NCI-H345 (cell line): ENCODE measurements around the gene RPLP1.

Experiments
- DNase-seq: peaks from one replicate; lab custom pipeline; 2025; lab: John Stamatoyannopoulos, UW

The RPLP1 gene

GRCh38 chr15:69469467-69470201, 17.0 kb downstream of the RPLP1 start:
- DNase-seq: no peak

GRCh38 chr15:69472046-69472445, 19.4 kb downstream of the RPLP1 start:
- no peak for DNase-seq

DNA sequence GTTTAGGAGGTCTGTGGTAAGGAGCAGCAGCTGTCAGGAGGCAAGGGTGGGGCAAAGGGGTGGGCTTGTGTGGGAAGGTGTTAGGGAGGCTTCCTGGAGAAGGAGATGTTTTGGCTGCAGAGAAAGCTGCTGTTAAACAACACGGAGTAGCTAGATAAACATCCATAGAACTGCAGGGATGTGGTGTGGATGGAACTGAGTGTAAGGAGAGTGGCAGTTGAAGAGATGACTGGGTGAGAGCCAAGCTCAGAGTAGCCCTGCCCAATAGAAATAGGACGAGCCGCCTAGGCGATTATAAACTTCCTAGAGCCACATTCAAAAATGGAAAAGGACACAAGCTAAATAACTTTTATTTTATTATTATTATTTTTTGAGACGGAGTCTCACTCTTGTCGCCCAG, 19.9 kb downstream of the RPLP1 start:
- no peak for DNase-seq

- DNase-seq: no peak
Measured at GRCh38 chr15:69474291-69474690, 21.7 kb downstream of the RPLP1 start.

DNA sequence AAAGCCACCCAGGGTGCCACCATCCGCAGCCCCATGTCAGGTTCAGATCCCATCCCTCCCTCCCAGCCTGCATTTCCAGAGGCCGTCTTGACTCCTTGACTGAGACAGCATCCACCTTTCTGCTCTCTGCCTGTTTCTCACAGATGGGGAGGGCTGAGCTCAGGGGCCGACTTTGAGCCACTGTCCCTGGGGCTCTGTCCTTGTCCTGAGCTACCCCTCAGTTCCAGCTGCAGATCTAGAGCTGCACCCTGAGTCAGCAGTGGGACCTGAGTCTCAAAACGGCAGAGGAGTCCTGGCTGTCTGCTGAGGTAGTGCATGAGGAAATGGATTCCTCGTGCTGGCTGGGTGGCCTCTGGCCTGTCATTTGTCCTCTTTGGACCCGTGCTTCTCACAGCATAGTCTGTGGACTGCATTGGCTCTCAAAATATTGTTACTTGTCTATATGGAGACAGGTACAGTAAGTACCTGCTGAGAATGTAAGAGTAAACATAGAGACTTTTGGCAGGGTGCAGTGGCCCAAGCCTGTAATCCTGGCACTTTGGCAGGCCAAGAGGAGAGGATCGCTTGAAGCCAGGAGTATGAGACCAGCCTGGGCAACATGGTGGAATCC, 22.3 kb downstream of the RPLP1 start:
- DNase-seq: no peak

DNA sequence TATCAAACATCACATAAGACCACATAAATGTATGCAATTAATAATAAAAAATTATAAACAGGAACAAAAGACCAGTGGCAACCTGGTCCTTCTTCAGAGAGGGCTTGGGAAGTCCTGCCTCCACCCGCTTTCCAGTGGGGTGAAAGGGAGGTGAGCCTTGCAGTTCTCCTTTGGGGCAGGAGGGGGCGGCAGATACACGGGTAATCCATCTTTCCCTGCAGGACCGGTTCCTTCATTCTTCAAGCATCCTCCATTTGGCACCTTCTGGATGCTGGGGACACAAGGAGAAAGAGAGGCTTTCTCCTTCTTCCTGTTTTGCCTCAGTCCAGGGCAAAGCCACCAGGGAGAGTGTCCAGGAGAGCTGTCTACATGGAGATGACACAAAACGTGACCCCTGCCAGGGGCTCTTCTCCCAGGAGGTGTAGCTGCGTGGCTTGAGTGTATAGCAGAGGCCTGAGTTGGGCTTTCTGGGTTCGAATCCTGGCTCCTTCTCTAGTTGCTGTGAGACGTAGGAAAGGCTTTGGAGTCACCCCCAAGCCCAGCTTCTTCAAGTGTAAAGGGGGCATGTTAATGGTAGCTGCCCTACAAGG, 23.2 kb downstream of the RPLP1 start:
- DNase-seq: peak; percentile 50

DNA sequence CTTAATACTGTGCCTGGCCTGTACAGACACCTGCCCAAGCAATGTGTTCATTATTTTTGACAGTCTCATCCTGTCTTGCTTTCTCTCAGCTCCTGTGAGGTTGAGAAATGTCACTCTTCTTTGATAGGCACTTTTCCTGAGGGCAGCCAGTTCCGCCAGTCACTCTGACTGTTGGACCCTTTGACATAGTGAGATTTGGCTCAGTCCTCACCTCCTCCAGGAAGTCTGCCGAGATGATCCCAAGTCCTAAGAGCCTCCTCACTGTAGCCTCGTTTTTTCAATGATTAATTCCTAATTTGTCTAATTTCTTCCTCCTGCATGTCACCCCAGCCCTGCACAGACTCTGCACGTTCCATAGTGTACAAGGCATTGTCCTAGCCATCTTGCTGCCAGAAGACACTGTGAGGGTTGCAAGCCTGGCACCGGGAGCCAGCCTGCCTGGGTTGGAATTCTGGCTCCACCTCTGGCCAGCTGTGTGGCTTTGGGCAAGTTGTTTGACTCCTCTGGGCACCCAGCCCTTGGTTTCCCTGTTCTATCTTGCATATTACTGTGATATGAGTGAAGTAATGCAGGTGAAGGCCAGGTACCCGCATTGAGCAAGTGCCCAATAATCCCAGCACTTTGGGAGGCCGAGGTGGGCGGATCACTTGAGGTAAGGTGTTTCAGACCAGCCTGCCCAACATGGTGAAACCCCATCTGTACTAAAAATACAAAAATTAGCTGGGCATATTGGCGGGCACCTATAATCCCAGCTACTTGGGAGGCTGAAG, 24.3 kb downstream of the RPLP1 start:
- DNase-seq: no peak

DNA sequence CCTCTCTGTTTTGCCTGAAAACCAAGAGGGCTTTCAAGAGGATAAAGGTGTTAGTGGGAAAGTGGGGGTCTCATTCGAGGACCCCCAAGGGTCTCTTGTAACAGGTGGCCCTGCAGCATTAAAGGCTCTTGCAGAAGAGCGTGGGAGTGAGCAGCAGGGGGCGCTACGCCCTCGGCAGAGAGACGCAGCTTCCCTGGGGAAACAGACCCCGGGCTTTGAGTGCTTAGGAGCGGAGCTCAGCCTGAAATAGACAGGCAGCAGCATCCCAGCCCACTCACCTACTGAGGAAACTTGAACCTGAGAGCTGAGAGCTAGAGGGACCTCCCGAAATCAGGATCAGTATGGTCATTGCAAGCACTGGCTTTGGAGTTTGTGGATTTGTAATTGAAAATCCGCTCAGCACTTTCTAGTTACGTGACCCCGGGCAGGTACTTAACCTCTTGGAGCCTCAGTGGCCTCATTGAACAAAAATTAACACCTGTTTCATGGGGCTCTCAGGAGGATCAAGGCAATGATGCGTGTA, 25.7 kb downstream of the RPLP1 start:
- DNase-seq: peak; percentile 68

DNA sequence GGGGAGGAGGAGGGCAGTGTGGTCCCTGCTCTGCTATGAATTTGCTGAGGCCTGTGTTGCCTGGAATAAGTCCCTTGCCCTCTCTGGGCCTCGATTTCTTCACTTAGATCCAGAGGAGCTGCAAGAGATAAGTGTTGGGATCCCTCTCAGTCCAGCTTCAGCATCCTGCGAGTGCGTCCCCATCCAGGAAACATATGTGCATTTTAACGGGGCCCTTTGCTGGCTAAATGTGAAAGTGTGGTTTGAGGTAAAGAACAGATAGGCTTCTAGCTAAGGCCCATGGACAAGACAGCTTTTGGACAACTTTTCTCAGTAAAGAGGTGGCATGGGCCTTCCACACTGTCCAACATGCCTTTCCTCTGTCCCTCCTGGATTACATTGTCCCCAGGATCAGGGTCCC, 26.5 kb downstream of the RPLP1 start:
- DNase-seq: no peak

- no peak for DNase-seq
Measured at GRCh38 chr15:69479971-69480370, 27.4 kb downstream of the RPLP1 start.

DNA sequence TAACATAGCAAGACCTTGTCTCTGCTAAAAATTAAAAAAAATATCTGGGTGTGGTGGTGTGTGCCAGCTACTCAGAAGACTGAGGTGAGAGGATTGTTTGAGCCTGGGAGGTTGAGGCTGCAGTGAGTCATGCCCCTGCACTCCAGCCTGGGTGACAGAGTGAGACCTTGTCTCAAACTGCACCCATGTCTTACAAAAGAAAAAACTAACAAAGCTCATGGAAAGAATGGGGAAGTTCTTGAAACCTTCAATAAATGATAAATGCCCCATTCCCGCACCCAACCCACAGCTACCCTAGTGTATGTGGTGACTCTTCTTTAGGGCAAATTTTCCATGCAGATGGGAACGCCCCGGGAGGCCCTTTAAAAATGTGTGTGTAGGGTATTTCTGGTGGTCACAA, 28.3 kb downstream of the RPLP1 start:
- DNase-seq: no peak

- peak; percentile 15 for DNase-seq
Measured at GRCh38 chr15:69482686-69483256, 30.2 kb downstream of the RPLP1 start.

DNA sequence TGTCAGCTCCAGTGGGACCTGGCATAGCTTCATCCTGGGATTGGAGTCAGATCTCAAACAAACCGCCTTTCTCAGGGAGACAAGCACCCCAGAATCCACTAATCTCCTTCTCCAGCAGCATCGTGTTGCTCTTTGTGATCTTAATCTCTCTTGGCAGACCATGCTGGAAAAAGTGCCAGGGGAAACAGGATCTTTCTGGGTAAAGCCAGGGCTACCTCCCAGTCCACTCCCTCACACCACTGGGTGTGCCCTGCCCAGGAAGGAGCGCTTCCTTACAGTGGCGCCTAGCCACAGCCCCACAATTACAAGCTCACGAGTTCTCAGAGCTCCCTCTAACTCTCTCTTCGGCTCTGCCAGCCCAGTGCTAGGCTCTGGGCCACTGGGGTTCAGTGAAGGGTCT, 32.2 kb downstream of the RPLP1 start:
- no peak for DNase-seq

- DNase-seq: no peak
Measured at GRCh38 chr15:69486481-69487110, 34.0 kb downstream of the RPLP1 start.

DNA sequence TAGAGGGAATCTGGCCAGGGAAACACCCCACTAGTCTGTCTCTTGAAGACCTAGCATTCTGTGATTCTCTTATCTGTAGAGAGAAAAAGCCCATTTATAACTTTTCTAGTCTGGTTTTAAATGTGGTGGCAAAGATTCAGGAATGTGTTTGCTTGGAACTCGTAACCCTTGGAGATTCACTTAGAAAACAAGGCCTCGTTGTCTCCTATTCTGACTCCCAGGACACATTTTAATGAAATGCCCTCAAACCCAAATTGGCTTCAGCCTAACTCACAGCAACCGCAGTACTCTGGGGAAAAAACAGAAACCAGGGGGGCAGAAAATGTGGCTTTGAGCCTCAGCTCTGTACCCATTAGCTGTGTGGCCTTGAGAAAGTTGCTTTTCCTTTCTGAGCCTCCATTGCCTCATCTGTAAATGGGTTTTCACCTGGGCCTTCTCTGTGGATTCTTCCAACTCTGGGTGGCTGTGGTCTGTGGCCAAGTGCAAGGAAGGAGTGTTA, 36.5 kb downstream of the RPLP1 start:
- no peak for DNase-seq

DNA sequence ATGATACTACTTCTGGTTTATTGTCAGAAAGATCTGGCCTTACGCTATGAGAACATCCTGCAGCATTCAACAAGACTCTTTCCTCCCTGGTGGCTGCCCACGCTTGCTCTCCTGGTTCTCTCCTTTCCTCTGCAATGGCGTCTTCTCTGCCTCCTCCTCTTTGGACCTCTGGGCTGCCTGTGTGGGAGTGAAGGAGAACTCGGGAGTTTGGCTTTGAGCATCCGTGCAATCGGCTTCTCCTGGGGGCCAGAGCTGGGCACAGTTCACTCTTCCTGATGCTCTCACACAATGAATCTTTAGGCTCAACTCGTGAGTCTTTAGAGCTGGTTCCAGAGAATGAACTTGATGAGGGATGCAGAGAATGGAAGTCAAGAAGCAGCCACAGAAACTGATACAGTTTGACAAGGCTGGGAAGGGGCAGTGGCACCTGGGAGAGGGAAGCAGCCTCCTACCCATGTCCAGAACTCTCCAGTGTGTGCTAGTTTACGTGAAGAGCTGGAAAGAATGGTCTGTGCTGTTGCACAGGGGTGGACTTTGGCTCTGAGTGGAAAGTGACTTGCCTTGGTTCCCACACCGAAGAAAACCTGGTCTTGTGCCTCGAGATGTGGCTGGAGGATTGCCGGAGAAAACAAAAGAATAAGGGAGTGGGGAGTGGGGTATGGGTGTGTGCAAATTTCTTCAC, 37.9 kb downstream of the RPLP1 start:
- DNase-seq: no peak

DNA sequence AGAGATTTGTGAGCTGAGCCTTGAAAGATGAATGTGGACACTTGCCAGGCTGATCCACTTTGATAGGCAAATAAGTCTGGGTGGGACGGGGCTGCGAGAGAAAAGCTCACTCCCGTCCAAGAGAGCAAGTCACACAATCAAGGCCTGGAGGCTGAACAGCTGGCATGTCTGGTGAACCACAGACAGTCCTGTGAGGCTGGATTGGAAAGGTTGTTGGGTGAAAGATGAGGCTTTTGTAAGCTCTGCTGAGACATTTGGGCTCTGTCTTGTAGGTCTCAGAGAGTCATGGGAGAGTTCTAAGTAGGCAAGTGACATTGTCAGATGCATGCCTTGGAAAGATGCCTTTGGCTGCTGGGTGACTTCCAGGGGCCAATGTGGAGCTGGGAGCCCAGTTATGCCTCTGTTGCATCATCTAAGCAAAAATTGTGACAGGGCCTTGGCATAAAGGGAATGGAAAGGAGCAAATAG, 38.5 kb downstream of the RPLP1 start:
- no peak for DNase-seq

DNA sequence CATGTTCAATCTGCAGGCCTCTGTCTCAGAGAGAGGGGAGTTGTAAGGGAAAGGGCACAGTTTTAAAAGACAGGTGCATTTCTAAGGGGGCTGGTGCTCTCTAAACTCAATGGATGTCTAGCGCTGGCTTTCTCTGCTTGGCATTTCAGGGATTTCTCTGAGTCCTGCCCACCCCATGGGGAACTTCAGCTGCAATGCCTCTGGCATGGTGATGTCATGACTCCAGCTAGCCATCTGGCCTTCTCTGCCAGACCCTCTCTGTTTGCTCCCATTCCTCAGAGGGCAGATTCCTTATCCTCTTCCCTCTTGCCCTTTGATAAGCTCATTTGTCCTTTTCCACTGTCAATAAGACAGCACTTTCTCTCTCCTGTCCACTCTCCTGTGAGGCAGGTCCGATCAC, 40.8 kb downstream of the RPLP1 start:
- no peak for DNase-seq

- peak; percentile 70 for DNase-seq
Measured at GRCh38 chr15:69496001-69496400, 43.4 kb downstream of the RPLP1 start.

GRCh38 chr15:69497076-69497475, 44.5 kb downstream of the RPLP1 start:
- DNase-seq: no peak

GRCh38 chr15:69497667-69498066, 45.0 kb downstream of the RPLP1 start:
- no peak for DNase-seq
